AG10803 (cell line): ENCODE data around the gene ANKS1B.

Experiments used
- DNase-seq: peaks from one replicate; pipeline ENCODE4 v3.0.0; 2010; ENCODE audit warnings: low read depth
- H3K4me3 ChIP-seq: 2 replicates; pipeline ENCODE4 v1.5.1; 2011; ENCODE audit warnings: mild to moderate bottlenecking, low read length, control low read depth
- TF ChIP-seq, protein P1 (sequence below): conservative IDR thresholded peaks from 2 replicates; pipeline ENCODE4 v1.5.1; 2011; ENCODE audit warnings: mild to moderate bottlenecking, low read length, control low read depth, inconsistent platforms

Gene ANKS1B

DNA sequence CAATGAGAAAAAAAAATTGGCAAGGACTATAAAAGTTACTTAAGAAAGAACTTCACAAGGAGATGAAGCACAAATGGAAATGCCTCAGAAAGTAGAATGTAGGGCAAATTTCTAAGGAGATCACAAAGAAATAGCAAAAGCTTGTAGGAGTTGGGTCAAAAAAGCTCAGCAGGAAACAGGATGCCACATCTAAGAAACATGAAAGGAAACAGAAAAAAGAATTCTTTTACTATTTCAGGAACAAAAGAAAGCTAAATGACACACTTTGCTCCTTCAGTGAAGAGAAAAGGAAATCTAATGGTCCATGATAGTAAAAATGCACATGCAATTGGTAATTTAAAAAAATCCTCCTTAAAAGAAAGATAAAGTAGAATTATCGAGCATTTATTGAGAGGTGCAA, 789.3 kb downstream of the ANKS1B start:
- DNase-seq = no peak
- no peak overlapping the region for H3K4me3 ChIP-seq
- TF ChIP-seq, protein P1, sequence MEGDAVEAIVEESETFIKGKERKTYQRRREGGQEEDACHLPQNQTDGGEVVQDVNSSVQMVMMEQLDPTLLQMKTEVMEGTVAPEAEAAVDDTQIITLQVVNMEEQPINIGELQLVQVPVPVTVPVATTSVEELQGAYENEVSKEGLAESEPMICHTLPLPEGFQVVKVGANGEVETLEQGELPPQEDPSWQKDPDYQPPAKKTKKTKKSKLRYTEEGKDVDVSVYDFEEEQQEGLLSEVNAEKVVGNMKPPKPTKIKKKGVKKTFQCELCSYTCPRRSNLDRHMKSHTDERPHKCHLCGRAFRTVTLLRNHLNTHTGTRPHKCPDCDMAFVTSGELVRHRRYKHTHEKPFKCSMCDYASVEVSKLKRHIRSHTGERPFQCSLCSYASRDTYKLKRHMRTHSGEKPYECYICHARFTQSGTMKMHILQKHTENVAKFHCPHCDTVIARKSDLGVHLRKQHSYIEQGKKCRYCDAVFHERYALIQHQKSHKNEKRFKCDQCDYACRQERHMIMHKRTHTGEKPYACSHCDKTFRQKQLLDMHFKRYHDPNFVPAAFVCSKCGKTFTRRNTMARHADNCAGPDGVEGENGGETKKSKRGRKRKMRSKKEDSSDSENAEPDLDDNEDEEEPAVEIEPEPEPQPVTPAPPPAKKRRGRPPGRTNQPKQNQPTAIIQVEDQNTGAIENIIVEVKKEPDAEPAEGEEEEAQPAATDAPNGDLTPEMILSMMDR = no peak

DNA sequence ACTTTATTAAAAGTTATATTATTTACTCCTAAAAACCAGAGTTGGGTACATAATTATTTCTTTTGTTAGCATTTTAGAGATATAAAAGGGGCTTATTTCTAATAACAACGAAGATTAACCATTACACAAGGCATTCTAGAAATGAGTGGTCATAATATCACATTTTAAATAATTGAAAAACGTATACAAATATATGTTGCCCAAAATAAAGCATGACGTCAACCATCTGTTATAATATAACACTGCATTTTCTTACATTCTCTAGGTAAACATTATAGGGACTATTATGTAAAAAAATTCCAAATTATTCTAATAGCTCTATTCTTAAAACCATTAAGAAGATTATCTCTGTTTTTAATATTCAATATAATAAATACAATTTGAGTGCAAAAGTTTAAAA, 792.2 kb downstream of the ANKS1B start:
- no peak for DNase-seq
- no peak overlapping the region for H3K4me3 ChIP-seq
- TF ChIP-seq, protein P1 = no peak

DNA sequence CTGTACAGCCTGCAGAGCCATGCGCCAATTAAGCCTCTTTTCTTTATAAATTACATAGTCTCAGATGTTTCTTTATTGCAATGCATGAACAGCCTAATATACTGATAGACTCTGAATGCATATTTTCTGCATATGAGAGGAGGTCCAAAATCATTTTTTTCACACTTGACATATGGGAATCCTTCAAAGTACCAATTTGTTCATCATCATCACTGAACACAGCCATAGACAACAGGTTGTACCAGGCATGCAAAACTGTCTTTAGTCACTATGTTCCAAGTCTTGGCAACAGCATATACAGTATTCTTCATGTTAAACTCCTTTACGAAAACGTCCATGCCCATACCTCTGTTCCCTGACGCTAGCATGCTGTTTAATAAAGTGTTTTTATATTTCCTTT, 807.9 kb downstream of the ANKS1B start:
- TF ChIP-seq, protein P1 = no peak
- no peak for DNase-seq
- no peak overlapping the region for H3K4me3 ChIP-seq

DNA sequence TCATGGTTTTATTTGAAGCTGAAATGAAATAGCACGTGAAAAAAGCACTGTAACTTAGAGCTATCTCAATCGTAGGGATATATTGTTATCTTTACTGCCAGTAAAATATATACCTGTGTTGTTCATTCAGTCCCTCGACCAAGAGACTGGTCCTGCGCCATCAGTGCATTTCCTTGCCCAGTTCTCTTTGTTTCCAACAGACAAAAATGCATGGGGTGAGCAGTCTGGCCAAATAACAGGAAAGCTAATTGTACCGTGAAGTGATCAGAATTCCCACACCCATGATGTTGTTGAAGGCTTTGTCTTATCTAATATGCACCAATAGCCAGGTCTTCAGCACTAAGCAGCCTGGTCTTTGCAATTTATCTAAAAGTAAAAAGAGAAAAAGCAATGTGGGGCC, 814.3 kb downstream of the ANKS1B start:
- TF ChIP-seq, protein P1 = no peak
- H3K4me3 ChIP-seq = no peak overlapping the region
- no peak for DNase-seq

DNA sequence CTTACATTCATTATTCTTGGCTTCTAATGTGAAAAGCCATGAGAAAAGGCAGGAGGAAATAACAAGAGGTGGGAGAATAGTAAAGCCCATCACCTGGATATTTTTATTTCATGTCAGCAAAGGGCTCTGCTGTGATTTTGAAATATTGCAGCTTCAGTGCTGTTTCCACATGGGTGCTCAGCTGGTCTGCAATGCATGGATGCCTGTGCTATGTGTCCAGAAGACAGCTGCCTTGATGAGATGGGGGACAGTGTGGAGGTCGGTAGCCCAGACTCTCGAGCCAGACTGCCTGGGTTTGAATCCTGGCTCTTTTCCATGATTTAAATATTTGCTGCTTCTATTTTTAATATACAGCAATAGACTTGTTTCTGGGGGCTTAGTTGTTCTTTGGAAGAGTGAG, 814.7 kb downstream of the ANKS1B start:
- no peak overlapping the region for H3K4me3 ChIP-seq
- DNase-seq = no peak
- TF ChIP-seq, protein P1 = no peak

DNA sequence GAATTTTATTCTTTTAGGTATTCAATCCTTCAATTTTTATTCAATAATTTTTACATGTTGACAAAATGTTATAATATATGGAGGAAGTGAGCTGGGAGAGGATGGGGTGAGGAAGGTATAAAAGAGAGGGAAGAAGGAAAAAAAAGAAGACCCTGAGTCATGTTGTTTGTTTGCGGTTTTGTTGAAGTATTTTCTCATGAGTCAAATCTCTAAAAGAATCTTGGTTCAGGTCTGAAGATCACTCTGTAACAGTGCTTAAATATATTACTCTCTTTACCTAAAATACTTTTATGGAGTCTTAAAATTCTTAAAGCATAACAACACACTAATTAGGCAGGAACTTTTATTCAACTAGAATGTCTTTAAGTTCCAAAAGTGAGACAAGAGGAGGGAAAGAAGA, 826.8 kb downstream of the ANKS1B start:
- DNase-seq = no peak
- H3K4me3 ChIP-seq = no peak overlapping the region
- TF ChIP-seq, protein P1 = no peak

DNA sequence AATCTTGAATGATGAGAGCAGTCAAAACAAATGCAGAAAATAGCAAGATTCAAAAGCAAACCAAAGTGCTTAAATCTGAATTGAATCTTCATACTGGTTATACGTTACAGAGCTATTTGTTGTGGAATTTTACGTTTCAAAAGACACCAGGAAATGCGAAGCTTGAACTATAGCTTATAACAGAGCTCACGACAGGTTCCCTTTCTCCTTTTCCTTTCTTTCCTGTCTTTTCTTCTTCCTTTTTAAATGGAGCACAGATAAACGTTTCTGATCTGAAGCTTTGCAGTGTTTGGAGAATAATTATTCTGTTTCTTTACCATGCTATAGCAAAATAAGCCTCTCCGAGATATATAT, 829.8 kb downstream of the ANKS1B start:
- TF ChIP-seq, protein P1 = no peak
- no peak for DNase-seq
- H3K4me3 ChIP-seq = no peak overlapping the region
